Measurements from ENCODE around the gene MCF2L2.

The MCF2L2 gene

GRCh38 chr3:183265157-183265642, 163.2 kb downstream of the MCF2L2 start:
- TF ChIP-seq, protein P1, sequence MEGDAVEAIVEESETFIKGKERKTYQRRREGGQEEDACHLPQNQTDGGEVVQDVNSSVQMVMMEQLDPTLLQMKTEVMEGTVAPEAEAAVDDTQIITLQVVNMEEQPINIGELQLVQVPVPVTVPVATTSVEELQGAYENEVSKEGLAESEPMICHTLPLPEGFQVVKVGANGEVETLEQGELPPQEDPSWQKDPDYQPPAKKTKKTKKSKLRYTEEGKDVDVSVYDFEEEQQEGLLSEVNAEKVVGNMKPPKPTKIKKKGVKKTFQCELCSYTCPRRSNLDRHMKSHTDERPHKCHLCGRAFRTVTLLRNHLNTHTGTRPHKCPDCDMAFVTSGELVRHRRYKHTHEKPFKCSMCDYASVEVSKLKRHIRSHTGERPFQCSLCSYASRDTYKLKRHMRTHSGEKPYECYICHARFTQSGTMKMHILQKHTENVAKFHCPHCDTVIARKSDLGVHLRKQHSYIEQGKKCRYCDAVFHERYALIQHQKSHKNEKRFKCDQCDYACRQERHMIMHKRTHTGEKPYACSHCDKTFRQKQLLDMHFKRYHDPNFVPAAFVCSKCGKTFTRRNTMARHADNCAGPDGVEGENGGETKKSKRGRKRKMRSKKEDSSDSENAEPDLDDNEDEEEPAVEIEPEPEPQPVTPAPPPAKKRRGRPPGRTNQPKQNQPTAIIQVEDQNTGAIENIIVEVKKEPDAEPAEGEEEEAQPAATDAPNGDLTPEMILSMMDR (IDR thresholded peaks at IDR 0.05; ENCODE audit: insufficient read depth, low read length, poor library complexity, severe bottlenecking) = no peak
- Histone ChIP-seq H3K36me3 (ENCODE audit: control insufficient read depth, insufficient read depth, low read length) (no peaks in the 10 kb centered on the region), H3K27me3 (replicated peaks; ENCODE audit: control insufficient read depth, insufficient read depth, low read length) (no peaks in the 10 kb centered on the region; the same call in 1 of the 2 replicates), H3K4me3 (replicated peaks; ENCODE audit: low read depth, low read length) (no peak overlapping the region)
- no peak for DNase-seq (ENCODE audit: extremely low read depth, insufficient read length)

GRCh38 chr3:183264268-183264667, 164.2 kb downstream of the MCF2L2 start:
- H3K36me3 ChIP-seq (ENCODE audit: control insufficient read depth, insufficient read depth, low read length) = no peaks in the 10 kb centered on the region
- H3K4me3 ChIP-seq (replicated peaks; ENCODE audit: low read depth, low read length) = no peak overlapping the region
- no peak for DNase-seq (ENCODE audit: extremely low read depth, insufficient read length)
- H3K27me3 ChIP-seq (replicated peaks; ENCODE audit: control insufficient read depth, insufficient read depth, low read length) = no peaks in the 10 kb centered on the region; the same call in 1 of the 2 replicates
- TF ChIP-seq, protein P1 (IDR thresholded peaks at IDR 0.05; ENCODE audit: insufficient read depth, low read length, poor library complexity, severe bottlenecking) = no peak

DNA sequence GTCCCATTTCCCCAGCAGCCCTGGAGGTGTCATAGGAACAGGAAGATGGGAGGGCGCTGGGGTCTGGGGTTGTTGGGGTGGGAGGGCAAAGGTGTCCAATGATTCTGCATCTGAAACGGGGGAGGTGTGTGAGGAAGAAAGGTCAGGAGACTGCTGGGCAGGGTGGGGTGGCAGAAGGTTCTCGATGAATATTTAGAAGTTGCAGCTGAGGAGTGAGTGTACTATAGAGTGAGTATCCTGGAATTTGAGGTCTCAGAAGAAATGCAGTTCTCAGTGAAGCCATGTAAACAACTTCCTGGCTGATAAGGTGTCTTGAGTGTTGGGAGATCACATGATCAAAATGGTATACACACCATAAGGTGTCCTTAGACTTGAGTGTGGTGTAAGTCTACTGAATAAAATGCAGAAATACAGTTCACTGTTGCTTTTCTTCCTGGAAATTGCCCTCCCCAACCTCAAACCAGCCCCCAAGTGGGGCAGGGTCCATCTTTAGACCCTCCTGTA, 165.5 kb downstream of the MCF2L2 start:
- no peak overlapping the region for H3K4me3 ChIP-seq (replicated peaks; ENCODE audit: low read depth, low read length)
- H3K36me3 ChIP-seq (ENCODE audit: control insufficient read depth, insufficient read depth, low read length) = no peaks in the 10 kb centered on the region
- no peak for DNase-seq (ENCODE audit: extremely low read depth, insufficient read length)
- no peaks in the 10 kb centered on the region; the same call in 1 of the 2 replicates for H3K27me3 ChIP-seq (replicated peaks; ENCODE audit: control insufficient read depth, insufficient read depth, low read length)
- TF ChIP-seq, protein P1 (IDR thresholded peaks at IDR 0.05; ENCODE audit: insufficient read depth, low read length, poor library complexity, severe bottlenecking) = no peak

DNA sequence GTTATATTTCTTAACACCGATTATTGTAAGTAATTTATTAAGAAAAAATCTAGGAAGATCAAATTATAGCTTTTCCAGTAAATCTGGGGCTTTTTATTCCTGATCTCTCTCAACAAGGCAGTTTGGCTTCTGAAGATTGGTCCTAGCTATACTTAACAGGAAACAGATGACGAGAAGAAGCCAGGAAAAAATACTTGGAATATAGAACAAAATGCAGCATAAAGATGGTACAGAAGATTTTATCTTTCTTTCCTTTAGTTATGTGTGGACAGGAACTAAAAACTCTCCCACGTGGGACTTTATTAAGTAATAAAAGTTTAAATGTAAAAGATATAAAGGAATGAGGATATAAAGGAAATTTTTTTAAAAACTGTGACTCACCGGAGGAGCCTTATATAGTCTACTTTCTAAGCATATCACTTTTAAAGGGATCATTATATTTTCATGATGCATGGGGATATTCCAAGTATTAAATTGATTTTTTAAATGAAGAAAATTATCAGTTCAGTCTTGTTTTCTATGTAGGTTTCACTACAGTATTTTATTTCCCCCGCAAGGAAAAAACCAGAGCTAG, 167.2 kb downstream of the MCF2L2 start:
- no peak for DNase-seq (ENCODE audit: extremely low read depth, insufficient read length)
- TF ChIP-seq, protein P1 (IDR thresholded peaks at IDR 0.05; ENCODE audit: insufficient read depth, low read length, poor library complexity, severe bottlenecking) = no peak
- no peaks in the 10 kb centered on the region for H3K36me3 ChIP-seq (ENCODE audit: control insufficient read depth, insufficient read depth, low read length)
- no peaks in the 10 kb centered on the region; the same call in 1 of the 2 replicates for H3K27me3 ChIP-seq (replicated peaks; ENCODE audit: control insufficient read depth, insufficient read depth, low read length)
- no peak overlapping the region for H3K4me3 ChIP-seq (replicated peaks; ENCODE audit: low read depth, low read length)

DNA sequence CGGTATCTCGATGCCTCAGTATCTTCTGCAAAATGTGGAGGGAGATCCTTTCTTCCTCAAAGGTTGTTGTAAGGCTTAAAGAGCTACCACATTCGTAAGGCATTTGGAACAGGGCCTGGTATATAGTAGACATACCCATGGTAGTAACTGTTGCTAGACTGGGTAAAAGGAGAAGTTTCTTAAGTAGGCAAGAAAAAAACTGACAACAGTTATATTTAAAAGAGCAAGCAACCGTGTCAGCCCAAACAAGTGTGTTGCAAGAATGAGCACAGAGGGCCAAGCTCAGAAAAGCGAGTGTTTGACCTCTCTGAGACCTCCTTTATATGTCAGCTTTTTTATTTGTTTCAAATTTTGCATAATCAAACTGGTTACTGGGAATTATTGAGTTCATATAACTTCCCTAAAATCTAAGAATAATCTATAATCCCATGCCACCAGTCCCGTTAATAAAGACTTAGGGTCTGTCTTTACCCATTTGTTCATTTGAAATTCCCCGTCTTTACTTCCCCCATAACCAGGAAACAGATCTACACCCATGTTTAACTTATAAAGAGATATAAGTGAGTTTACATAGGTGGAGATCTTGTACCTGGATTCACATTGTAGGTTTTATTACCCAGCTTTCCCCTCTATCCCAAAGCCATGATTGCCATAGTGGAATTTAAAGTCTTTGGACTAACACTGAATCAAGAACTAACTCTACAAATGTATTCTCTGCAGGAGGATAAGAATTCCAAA, 168.1 kb downstream of the MCF2L2 start:
- no peak for DNase-seq (ENCODE audit: extremely low read depth, insufficient read length)
- no peaks in the 10 kb centered on the region; the same call in 1 of the 2 replicates for H3K27me3 ChIP-seq (replicated peaks; ENCODE audit: control insufficient read depth, insufficient read depth, low read length)
- TF ChIP-seq, protein P1 (IDR thresholded peaks at IDR 0.05; ENCODE audit: insufficient read depth, low read length, poor library complexity, severe bottlenecking) = no peak
- H3K4me3 ChIP-seq (replicated peaks; ENCODE audit: low read depth, low read length) = no peak overlapping the region
- no peaks in the 10 kb centered on the region for H3K36me3 ChIP-seq (ENCODE audit: control insufficient read depth, insufficient read depth, low read length)

Measured in GM06990 (cell line).